Measurements from ENCODE around the gene OPA1.
A peak's percentile ranks its signal among the peaks of the same experiment; 100 is the strongest.

The OPA1 gene

DNA sequence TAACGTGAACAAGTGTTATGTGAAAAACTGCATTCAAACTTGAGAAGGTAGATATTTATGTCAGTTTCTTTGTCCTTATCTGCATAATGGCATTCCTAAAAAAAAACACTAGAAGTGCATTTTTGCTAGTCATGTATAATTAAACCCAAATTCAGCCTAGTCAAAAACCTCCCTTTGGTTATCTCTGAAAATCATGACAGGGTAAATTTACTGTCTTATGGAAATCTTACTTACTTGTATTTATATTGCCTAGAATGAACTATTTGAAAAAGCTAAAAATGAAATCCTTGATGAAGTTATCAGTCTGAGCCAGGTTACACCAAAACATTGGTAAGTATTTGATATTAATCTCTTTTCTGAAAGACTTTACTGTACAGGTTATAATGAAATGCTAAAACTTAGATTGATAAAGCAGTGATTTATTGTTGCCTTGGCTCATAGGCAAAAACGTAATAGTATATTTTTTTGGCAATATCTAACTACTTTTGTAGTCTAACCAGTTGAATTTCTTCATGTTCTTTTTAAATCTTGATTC lies 55.6 kb downstream of the OPA1 start:
- DNase-seq (ENCODE audit: low spot score), result no peak

DNA sequence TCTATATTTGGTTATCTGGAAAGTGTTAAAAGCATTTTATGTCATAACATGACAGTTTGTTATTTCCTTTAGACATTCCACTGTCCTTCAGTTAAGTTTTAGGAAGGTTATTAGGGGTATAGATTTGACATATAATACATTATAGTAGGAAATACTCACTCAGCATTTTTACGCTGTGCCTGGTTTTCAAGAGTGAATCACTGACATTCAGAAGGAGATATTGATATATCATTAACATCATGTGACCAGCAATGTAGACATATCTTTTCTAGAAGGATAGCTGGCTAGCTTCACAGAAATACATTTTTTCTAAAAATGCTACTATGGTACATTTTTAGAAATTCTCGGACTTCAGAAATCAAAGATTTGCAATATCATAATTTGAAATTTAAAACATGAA lies 57.6 kb downstream of the OPA1 start:
- no peak for DNase-seq (ENCODE audit: low spot score)

GRCh38 chr3:193655831-193656433 lies 62.9 kb downstream of the OPA1 start:
- no peak for DNase-seq (ENCODE audit: low spot score)

GRCh38 chr3:193656445-193656844 lies 63.4 kb downstream of the OPA1 start:
- DNase-seq (ENCODE audit: low spot score), result no peak

GRCh38 chr3:193656878-193657282 lies 63.9 kb downstream of the OPA1 start:
- DNase-seq (ENCODE audit: low spot score), result no peak

GRCh38 chr3:193660171-193660570 lies 67.2 kb downstream of the OPA1 start:
- no peak for DNase-seq (ENCODE audit: low spot score)

GRCh38 chr3:193660698-193661411 lies 67.8 kb downstream of the OPA1 start:
- DNase-seq (ENCODE audit: low spot score), result no peak

- DNase-seq (ENCODE audit: low spot score), result no peak
Measured at GRCh38 chr3:193662757-193663322, 69.8 kb downstream of the OPA1 start.

GRCh38 chr3:193665370-193665989 lies 72.5 kb downstream of the OPA1 start:
- DNase-seq (ENCODE audit: low spot score), result peak; percentile 18

DNA sequence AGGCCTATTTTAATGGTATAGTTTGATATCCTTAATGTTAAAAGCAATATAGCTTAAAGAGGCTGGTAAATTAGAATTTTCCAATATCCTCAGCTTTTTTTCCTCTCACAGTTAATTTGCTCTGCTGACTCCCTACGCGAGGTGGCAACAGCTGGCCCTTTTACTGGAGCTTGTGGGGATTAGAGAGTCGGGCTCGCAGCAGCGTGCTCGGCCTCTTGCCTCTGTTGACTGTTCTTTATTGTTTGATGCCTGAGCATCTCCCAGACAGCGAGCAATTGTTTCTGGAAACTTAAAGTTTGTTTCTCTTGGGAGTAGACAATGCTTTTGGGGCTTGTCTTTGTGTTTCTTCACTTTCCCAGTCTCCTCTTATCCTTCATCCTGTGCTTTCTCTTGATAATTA lies 80.8 kb downstream of the OPA1 start:
- DNase-seq (ENCODE audit: low spot score), result no peak

DNA sequence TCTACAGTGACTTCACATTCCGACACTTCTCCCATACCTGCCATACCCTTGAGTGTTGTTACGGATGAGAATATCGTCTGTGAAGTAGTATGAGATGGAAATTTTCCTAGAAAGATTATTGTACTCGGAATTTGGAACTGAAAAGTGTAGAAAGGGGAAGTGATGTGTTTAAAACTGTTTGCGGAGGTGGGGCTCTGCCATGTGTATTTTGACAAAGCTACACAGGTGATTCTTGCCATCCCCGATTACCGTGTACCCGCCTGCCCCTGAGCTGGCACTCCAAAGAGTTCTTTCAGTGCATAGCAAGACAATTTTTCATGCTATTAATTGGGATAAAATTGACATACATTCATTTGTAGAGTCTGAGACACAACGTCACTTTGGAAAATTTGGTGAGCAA lies 81.7 kb downstream of the OPA1 start:
- DNase-seq (ENCODE audit: low spot score), result no peak

DNA sequence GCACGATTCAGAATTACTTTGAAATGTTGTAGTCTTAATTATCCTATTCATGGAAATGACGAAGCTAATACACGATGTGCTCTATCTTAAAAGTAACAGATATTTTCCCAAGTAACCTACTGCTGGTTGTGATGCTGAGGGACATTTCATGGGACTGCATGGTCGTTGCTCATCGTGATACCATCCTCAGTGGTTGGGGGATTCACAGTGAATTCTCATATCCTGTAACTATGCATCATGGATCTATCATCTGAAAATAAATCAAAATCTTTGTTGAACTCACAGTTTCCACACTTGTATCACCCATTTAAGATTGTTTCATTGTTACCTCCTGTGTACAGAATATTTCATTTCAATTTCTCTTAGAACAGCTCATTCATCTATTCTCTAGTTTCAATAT lies 84.7 kb downstream of the OPA1 start:
- DNase-seq (ENCODE audit: low spot score), result no peak

GRCh38 chr3:193680220-193680619 lies 87.2 kb downstream of the OPA1 start:
- DNase-seq (ENCODE audit: low spot score), result peak; percentile 4

- no peak for DNase-seq (ENCODE audit: low spot score)
Measured at GRCh38 chr3:193681631-193682030, 88.6 kb downstream of the OPA1 start.

GRCh38 chr3:193686665-193687483 lies 93.9 kb downstream of the OPA1 start:
- DNase-seq (ENCODE audit: low spot score), result no peak

- DNase-seq (ENCODE audit: low spot score), result no peak
Measured at GRCh38 chr3:193688834-193689714, 96.1 kb downstream of the OPA1 start.

DNA sequence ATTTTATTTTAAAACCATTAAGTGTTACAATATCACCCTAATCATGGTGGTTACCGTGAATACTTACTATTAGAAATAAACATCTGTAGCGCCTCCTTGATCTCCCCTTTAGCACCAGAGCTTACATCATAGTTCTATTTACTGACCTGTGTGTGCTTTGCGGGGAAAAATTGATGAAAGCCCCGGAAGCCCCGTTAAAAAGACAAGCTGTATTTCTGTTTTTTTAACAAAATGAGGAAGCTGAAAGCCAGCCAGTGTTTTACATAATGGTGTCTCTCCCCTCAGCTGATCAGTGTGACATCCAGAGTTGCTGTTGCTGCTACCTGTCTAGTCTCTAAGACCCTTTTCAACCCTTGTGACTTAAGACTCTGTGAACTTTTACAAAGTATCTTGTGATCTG lies 100.8 kb downstream of the OPA1 start:
- no peak for DNase-seq (ENCODE audit: low spot score)

GRCh38 chr3:193701953-193702635 lies 109.1 kb downstream of the OPA1 start:
- DNase-seq (ENCODE audit: low spot score), result peak; percentile 31

- peak; percentile 70 for DNase-seq (ENCODE audit: low spot score)
Measured at GRCh38 chr3:193702967-193703366, 110.0 kb downstream of the OPA1 start.

- no peak for DNase-seq (ENCODE audit: low spot score)
Measured at GRCh38 chr3:193704431-193704830, 111.4 kb downstream of the OPA1 start.

All from GM03348 (cell line).